NK-92 (cell line): Measurements from ENCODE around the gene GRIK4.

Experiments used
- DNase-seq: peaks from one replicate; lab custom pipeline; 2025; ENCODE audit not compliant: unreplicated experiment; lab: John Stamatoyannopoulos, UW

GRIK4 gene

GRCh38 chr11:120626791-120627190 is 115.2 kb downstream of the GRIK4 start:
- no peak for DNase-seq

GRCh38 chr11:120627327-120628163 is 116.0 kb downstream of the GRIK4 start:
- no peak for DNase-seq

DNA sequence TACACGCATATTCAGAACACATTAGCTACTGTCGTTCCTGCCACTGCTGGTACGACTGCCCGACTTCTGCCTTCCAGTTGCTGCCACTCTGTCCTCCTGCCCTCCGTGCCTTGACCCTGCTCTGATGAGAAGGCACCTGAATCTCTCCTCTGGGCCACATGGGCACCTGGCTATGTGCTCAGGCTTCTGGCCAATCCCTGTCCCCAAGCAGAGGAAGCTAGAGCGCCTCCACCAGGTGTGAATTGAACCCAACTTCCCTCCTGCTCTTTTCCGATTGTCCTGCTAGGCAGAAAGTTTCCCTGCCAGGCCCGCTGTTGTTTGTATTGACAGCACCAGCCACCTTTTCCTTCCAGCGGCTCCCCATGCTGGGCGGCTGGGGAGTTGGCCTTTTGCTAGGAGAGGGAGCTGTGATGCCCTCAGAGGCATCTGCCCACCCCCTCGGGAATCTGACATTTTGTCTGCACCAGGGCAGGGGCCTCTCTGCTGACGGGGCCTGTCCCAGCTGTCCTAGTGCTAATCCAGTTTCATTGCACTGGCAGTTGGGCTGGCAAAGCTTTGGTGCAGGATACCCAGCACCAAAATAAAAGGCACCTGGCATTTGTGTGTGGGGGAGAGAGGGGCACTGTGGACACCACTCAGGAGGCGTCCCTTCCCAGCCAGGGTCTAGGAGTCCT is 118.0 kb downstream of the GRIK4 start:
- DNase-seq = no peak

DNA sequence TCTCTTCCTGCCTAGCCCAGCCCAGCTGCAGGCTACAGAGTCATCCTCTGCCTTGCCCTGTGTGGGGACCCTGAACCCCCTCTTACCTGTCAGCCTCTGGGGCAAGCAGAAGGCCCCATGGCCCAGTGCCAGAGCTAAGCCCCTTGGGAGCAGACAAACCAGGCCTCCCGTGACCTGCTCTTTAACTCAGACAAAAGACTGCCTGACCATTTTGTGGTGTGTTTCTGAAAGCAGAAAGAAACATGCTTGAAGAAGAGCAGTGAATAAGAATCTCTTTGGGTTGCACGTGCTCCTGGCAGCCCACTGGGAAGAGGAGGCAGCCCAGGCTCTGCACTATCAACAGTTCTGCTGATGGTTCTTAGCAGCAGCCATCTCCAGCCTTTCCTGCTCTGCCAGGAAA is 118.6 kb downstream of the GRIK4 start:
- DNase-seq = no peak

GRCh38 chr11:120632579-120632978 is 121.0 kb downstream of the GRIK4 start:
- no peak for DNase-seq

- DNase-seq = no peak
Measured at GRCh38 chr11:120633616-120634393, 122.3 kb downstream of the GRIK4 start.

GRCh38 chr11:120634706-120635105 is 123.2 kb downstream of the GRIK4 start:
- DNase-seq = no peak

DNA sequence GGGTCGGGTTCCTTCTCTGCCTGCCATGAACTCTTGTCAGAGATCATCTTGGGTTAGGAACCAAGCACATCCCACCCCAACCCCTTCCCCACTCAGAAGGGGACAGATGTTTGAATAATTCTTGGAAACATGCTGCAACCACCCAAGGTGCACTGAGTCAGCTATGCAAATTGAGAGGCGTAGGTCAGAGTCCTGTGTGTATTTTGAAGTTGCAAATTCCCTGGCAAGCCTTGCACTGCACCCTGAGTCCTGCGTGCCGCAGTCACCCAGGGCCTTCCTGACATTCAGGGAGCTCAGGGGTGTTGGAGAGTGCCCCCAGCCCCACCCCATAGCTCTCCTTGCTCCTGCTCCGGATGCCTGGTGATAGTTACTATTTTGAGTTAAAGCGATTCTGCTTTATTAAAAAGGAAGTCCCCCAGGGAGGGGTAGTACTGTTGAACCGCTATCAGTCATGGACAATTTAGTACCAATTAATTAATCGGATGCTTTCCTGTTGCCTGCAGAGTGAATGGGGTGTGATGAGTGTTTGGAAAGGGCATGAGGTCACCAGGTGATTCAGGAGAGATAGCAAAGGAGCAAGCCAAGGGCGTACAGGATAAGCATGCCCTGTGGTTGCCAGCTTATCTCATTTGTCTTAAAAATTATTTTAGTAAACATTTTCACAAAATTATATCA is 123.7 kb downstream of the GRIK4 start:
- no peak for DNase-seq

DNA sequence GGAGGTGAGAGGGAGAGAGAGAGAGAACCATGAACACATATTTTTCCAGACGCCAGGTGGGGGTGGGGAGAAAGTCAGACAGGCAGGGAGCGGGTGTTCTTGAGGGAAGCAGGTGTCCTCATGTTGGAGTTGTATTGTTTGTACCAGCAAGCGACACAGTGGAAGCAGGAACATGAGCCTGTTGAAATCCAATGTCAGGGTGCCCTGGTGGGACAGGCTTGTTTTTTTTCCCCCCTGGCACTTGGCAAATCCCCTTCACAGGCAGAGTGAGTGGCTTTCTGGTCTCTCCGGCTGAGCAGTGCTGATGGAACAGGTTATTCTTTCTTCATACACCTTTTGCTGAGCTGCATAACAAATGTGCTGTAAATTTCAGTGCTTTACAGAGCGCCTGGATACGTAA is 125.6 kb downstream of the GRIK4 start:
- DNase-seq = no peak

- no peak for DNase-seq
Measured at GRCh38 chr11:120642196-120642894, 130.8 kb downstream of the GRIK4 start.

DNA sequence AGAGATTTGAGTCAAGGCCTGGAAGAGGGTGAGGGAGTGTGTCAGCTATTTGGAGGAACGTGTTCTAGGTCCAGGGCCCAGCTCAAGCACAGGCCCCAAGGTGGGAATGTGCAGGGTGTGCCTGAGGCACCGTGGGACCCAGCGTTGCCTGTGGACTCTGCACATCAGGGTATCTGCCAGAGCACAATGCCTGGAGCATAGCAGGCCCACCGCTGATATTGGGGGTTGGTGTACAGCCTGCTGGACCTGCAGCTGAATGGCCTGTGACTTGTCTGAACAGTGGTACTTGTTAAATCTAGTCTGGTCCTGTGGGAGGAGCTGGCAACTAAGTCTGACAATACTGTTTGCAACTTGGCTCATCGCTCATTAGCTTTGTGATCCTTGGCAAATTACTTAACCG is 131.7 kb downstream of the GRIK4 start:
- DNase-seq = no peak

- DNase-seq = no peak
Measured at GRCh38 chr11:120645639-120646038, 134.1 kb downstream of the GRIK4 start.

DNA sequence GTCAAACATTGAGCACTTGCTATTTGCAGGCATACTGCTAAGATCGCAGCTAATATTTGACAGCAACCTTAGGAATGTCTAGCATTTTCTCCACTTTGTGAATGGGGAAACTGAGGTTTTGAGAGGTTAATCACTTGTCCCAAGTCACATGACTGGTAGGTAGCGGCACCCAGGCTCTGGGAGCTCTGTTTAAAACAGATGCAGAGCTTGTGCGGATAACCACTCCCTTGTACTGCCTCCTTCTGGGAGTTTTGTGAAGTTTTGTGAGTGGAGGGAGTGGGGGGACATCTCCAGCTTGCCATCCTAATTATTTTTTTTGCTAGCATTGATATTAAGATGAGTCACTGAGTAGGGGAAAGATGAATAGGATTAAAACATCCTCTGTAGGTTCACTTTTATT is 134.7 kb downstream of the GRIK4 start:
- DNase-seq = no peak

DNA sequence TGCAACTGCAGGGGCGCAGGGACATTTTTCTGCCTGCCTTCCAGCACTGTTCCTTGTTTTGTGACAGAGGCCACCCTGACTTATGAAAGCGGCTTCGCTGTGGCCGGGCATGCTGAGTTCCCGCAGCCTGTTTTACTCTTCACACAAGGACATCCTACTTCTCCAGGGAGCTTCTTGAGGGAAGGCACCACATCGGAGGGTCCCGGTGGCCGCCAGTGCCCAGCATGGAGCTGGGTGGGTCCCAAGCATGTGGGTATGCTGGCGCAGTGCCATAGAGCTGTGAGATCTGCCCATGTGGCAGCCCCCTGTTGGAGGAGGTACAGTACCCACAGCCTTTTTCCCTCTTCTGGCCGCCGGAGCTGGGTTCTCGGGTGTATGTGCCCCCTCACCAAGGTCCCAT is 136.1 kb downstream of the GRIK4 start:
- DNase-seq = no peak

DNA sequence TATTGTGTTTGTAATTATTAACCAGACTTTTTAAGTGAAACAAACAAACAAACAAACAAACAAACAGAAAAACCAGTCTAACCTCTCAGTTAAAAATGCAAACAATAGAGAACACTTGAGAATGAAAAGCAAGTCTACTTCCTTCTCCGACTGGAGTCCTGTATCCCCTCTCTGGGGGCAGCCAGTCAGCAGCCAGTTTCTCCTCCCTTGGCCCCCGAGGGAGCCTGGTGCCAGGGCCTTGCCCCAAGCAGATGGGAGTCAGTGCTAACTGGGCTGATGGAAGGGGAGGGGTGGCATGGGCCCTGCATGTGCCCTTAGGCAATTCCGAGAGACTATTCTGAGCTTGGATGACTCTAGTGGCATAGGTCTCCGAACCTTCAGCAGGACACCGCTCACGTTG is 137.2 kb downstream of the GRIK4 start:
- no peak for DNase-seq

DNA sequence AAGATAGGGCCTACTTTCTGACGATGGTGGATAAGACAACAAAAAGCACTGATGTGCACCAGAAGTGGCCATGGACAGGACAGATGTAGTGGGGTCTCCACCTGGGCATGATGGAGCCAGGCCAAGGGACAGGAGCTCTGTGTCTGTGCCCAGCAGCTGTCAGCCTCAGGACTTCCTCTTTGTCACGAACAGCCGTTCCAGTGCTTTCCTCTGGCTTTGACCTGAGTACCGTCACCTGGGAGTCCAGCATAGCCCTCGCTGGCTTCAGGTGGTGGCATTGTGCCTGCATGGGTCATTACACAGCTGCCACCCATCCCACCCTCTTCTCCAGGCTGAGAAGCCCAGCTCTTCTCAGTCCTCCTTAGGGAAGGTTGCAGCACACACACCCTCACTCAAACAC is 137.8 kb downstream of the GRIK4 start:
- no peak for DNase-seq

DNA sequence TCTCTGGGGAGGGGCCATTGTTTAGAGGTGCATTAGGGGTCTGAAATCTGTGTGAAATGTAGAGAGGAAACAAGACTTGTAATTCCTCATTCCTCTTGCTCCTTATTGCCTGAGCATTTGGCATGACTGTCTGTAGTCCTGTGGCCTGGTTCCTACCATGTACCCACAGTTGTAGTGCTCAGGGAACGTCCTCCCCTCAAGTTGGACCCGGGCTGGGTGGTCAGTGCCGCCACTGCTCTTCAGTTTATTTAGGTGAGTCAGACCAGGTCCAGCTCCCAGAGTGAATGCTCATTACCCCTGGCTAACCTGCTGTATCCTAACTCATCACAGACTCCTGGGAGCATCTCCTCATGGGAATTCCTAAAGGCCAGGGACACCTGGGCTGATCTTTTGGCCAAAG is 139.8 kb downstream of the GRIK4 start:
- no peak for DNase-seq

DNA sequence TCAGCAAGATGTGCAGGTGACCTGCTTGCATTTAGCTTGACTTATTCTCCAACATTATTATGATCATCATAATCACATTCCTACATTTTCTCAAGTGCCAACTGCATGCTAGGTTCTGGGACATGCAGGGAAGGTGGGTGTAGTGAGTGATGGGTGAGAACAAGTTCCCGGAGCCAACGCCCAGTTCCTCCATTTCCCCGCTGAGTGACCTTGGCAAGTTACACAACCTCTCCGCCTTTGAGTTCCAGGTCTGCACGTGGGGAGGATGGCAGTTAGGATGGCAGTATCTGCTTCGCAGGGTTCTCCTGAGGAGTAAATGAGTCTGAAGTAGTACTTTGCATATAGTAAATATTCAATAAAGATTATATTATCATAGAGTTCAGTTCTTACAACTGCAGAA is 140.3 kb downstream of the GRIK4 start:
- no peak for DNase-seq

- DNase-seq = no peak
Measured at GRCh38 chr11:120652705-120653335, 141.3 kb downstream of the GRIK4 start.

DNA sequence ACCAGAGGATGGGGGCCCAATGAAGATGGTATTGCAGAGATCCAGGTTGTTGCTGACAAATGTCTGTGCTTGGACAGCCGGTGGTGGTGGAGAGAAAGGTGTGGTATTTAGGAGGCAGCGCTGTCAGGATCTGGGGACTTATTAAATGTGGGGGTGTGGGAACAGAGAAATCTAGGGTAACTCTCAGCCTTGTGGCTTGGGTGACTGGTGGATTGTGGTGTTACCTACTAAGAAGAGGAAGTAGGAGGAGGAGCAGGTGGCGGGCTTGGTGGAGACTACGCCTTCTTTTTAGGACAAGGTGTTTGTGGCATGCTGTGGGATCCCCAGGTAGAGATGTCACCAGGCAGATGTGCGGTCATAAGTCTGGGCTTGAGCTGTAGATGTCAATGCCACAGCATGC is 144.0 kb downstream of the GRIK4 start:
- DNase-seq = no peak
